ENCODE results near the gene ZMYND8. TPM values are rescaled to one million over a fixed set of nuclear protein-coding genes. Genes with fewer than 3 reads are reported as not detected.
"Not testable (repeated sequence)": the region's sequence is repeated elsewhere in the genome, so short reads cannot be mapped to it uniquely, and the experiment has no call there.

Gene ZMYND8
- total RNA-seq, 2 experiments from 2014 or later = 30.3 to 33.0 TPM

- Mint-ChIP-seq H3K27ac (no peak overlapping the region), H3K9me3 (no peaks in the 10 kb centered on the region), H3K4me1 (ENCODE audit: low read depth) (no peaks in the 10 kb centered on the region), H3K36me3 (ENCODE audit: low read depth) (peaks cover 23% of the 10 kb centered on the region), H3K27me3 (ENCODE audit: low read depth) (no peaks in the 10 kb centered on the region), H3K4me3 (no peak overlapping the region)
- no peak for DNase-seq
- CTCF ChIA-PET = interaction anchor here (1.0 kb wide), 1 partner anchor 170 kb away, joined by 5 read pairs; no protein-coding TSS in a partner anchor
- intact Hi-C loops (cut with micrococcal nuclease) = no loop called here
Observed at GRCh38 chr20:47213966-47214365, 142.5 kb downstream of the ZMYND8 start.

- H3K9me3 Mint-ChIP-seq = no peaks in the 10 kb centered on the region
- H3K4me3 Mint-ChIP-seq = no peak overlapping the region
- intact Hi-C loops (cut with micrococcal nuclease) = no loop called here
- no peak for DNase-seq
- H3K4me1 Mint-ChIP-seq (ENCODE audit: low read depth) = no peaks in the 10 kb centered on the region
- H3K27me3 Mint-ChIP-seq (ENCODE audit: low read depth) = no peaks in the 10 kb centered on the region
- peaks cover 18% of the 10 kb centered on the region for H3K36me3 Mint-ChIP-seq (ENCODE audit: low read depth)
- H3K27ac Mint-ChIP-seq = no peak overlapping the region
- CTCF ChIA-PET = no interaction called here
Observed at GRCh38 chr20:47212606-47213207, 143.8 kb downstream of the ZMYND8 start.

- CTCF ChIA-PET = no interaction called here
- H3K4me3 Mint-ChIP-seq = no peak overlapping the region
- no peaks in the 10 kb centered on the region for H3K9me3 Mint-ChIP-seq
- DNase-seq = no peak
- H3K36me3 Mint-ChIP-seq (ENCODE audit: low read depth) = peaks cover 12% of the 10 kb centered on the region
- intact Hi-C loops (cut with micrococcal nuclease) = no loop called here
- H3K27ac Mint-ChIP-seq = no peak overlapping the region
- no peaks in the 10 kb centered on the region for H3K27me3 Mint-ChIP-seq (ENCODE audit: low read depth)
- H3K4me1 Mint-ChIP-seq (ENCODE audit: low read depth) = no peaks in the 10 kb centered on the region
Observed at GRCh38 chr20:47211036-47211435, 145.5 kb downstream of the ZMYND8 start.

- no peak for DNase-seq
- Mint-ChIP-seq H3K27me3 (ENCODE audit: low read depth) (no peaks in the 10 kb centered on the region), H3K27ac (no peak overlapping the region), H3K9me3 (no peaks in the 10 kb centered on the region), H3K4me3 (no peak overlapping the region), H3K4me1 (ENCODE audit: low read depth) (no peaks in the 10 kb centered on the region), H3K36me3 (ENCODE audit: low read depth) (peaks cover 8% of the 10 kb centered on the region)
- intact Hi-C loops (cut with micrococcal nuclease) = no loop called here
- CTCF ChIA-PET = no interaction called here
Observed at GRCh38 chr20:47210470-47210869, 146.0 kb downstream of the ZMYND8 start.

GRCh38 chr20:47209982-47210381, 146.5 kb downstream of the ZMYND8 start:
- CTCF ChIA-PET = interaction anchor here (2.4 kb wide), 1 partner anchor 174 kb away, joined by 8 read pairs; no protein-coding TSS in a partner anchor
- Mint-ChIP-seq H3K4me3 (no peak overlapping the region), H3K9me3 (no peaks in the 10 kb centered on the region), H3K27ac (no peak overlapping the region), H3K4me1 (ENCODE audit: low read depth) (no peaks in the 10 kb centered on the region), H3K36me3 (ENCODE audit: low read depth) (peaks cover 8% of the 10 kb centered on the region), H3K27me3 (ENCODE audit: low read depth) (no peaks in the 10 kb centered on the region)
- intact Hi-C loops (cut with micrococcal nuclease) = no loop called here
- no peak for DNase-seq

GRCh38 chr20:47208534-47209174, 147.8 kb downstream of the ZMYND8 start:
- Mint-ChIP-seq H3K4me3 (no peak overlapping the region), H3K36me3 (ENCODE audit: low read depth) (peaks cover 8% of the 10 kb centered on the region), H3K9me3 (no peaks in the 10 kb centered on the region), H3K4me1 (ENCODE audit: low read depth) (no peaks in the 10 kb centered on the region), H3K27me3 (ENCODE audit: low read depth) (no peaks in the 10 kb centered on the region), H3K27ac (no peak overlapping the region)
- intact Hi-C loops (cut with micrococcal nuclease) = no loop called here
- DNase-seq = no peak
- CTCF ChIA-PET = interaction anchor here (2.4 kb wide), 1 partner anchor 175 kb away, joined by 8 read pairs; no protein-coding TSS in a partner anchor

GRCh38 chr20:47206962-47207641, 149.4 kb downstream of the ZMYND8 start:
- no peak overlapping the region for H3K4me3 Mint-ChIP-seq
- CTCF ChIA-PET = interaction anchor here (1.1 to 2.1 kb wide), 2 partner anchors 11 to 12 kb away, joined by 3 to 5 read pairs; no protein-coding TSS in a partner anchor

GRCh38 chr20:47206552-47206951, 149.9 kb downstream of the ZMYND8 start:
- H3K36me3 Mint-ChIP-seq (ENCODE audit: low read depth); DNase-seq; H3K4me3 Mint-ChIP-seq; H3K27me3 Mint-ChIP-seq (ENCODE audit: low read depth); H3K4me1 Mint-ChIP-seq (ENCODE audit: low read depth); intact Hi-C loops (cut with micrococcal nuclease); H3K27ac Mint-ChIP-seq; H3K9me3 Mint-ChIP-seq: not testable (repeated sequence)
- CTCF ChIA-PET = interaction anchor here (0.7 to 2.1 kb wide), 3 partner anchors 10 to 177 kb away, joined by 3 to 9 read pairs (median 5); no protein-coding TSS in a partner anchor

More at GRCh38 chr20:47206962-47207641, 149.4 kb downstream of the ZMYND8 start:
- Mint-ChIP-seq H3K27ac (no peak overlapping the region), H3K9me3 (no peaks in the 10 kb centered on the region), H3K27me3 (ENCODE audit: low read depth) (no peaks in the 10 kb centered on the region), H3K4me1 (ENCODE audit: low read depth) (no peaks in the 10 kb centered on the region), H3K36me3 (ENCODE audit: low read depth) (peaks cover 8% of the 10 kb centered on the region)
- intact Hi-C loops (cut with micrococcal nuclease) = no loop called here
- DNase-seq = no peak

- DNase-seq = no peak
- H3K27ac Mint-ChIP-seq = no peak overlapping the region
- no peaks in the 10 kb centered on the region for H3K9me3 Mint-ChIP-seq
- peaks cover 8% of the 10 kb centered on the region for H3K36me3 Mint-ChIP-seq (ENCODE audit: low read depth)
- intact Hi-C loops (cut with micrococcal nuclease) = no loop called here
- no peaks in the 10 kb centered on the region for H3K4me1 Mint-ChIP-seq (ENCODE audit: low read depth)
- H3K27me3 Mint-ChIP-seq (ENCODE audit: low read depth) = no peaks in the 10 kb centered on the region
- H3K4me3 Mint-ChIP-seq = no peak overlapping the region
- CTCF ChIA-PET = interaction anchor here (0.6 to 2.1 kb wide), 5 partner anchors 9 to 178 kb away, joined by 3 to 9 read pairs (median 5); no protein-coding TSS in a partner anchor
Observed at GRCh38 chr20:47205577-47206123, 150.8 kb downstream of the ZMYND8 start.

- CTCF ChIA-PET = interaction anchor here (0.7 to 2.1 kb wide), 3 partner anchors 67 to 179 kb away, joined by 4 to 9 read pairs (median 5); no protein-coding TSS in a partner anchor
- H3K27ac Mint-ChIP-seq; H3K9me3 Mint-ChIP-seq; H3K36me3 Mint-ChIP-seq (ENCODE audit: low read depth); H3K27me3 Mint-ChIP-seq (ENCODE audit: low read depth); H3K4me1 Mint-ChIP-seq (ENCODE audit: low read depth); H3K4me3 Mint-ChIP-seq; intact Hi-C loops (cut with micrococcal nuclease); DNase-seq: not testable (repeated sequence)
Observed at GRCh38 chr20:47204850-47205122, 151.7 kb downstream of the ZMYND8 start.

GRCh38 chr20:47204008-47204849, 152.3 kb downstream of the ZMYND8 start:
- Mint-ChIP-seq H3K4me3 (no peak overlapping the region), H3K4me1 (ENCODE audit: low read depth) (no peaks in the 10 kb centered on the region), H3K36me3 (ENCODE audit: low read depth) (no peaks in the 10 kb centered on the region), H3K27me3 (ENCODE audit: low read depth) (no peaks in the 10 kb centered on the region), H3K9me3 (no peaks in the 10 kb centered on the region), H3K27ac (no peak overlapping the region)
- intact Hi-C loops (cut with micrococcal nuclease) = no loop called here
- no peak for DNase-seq
- CTCF ChIA-PET = interaction anchor here (0.9 to 2.1 kb wide), 3 partner anchors 69 to 180 kb away, joined by 3 to 9 read pairs (median 3); no protein-coding TSS in a partner anchor
